Peyer's patch (tissue), 4 donors: Measurements from ENCODE around the gene FAM222A.

Experiments used
- POLR2A ChIP-seq, 2 donors: fragments of 450-650 bp; IDR thresholded peaks; one replicate each; pipeline ENCODE4 v1.5.1; 2017; ENCODE audit warnings: antibody characterized with exemption in 2 of 2, mild to moderate bottlenecking in 2 of 2, moderate library complexity in 2 of 2
- TF ChIP-seq, protein P1 (sequence below), 6 experiments: fragments of 450-650 bp in 4 of 6; fragments of 200-600 bp in 2 of 6; sonication (generic) in 1 of 6; IDR thresholded peaks; one replicate each; pipeline ENCODE4 v1.5.1; 2017 to 2019; ENCODE audit warnings: antibody characterized with exemption in 6 of 6, mild to moderate bottlenecking in 3 of 6, moderate library complexity in 1 of 6

- TF ChIP-seq, protein P1, sequence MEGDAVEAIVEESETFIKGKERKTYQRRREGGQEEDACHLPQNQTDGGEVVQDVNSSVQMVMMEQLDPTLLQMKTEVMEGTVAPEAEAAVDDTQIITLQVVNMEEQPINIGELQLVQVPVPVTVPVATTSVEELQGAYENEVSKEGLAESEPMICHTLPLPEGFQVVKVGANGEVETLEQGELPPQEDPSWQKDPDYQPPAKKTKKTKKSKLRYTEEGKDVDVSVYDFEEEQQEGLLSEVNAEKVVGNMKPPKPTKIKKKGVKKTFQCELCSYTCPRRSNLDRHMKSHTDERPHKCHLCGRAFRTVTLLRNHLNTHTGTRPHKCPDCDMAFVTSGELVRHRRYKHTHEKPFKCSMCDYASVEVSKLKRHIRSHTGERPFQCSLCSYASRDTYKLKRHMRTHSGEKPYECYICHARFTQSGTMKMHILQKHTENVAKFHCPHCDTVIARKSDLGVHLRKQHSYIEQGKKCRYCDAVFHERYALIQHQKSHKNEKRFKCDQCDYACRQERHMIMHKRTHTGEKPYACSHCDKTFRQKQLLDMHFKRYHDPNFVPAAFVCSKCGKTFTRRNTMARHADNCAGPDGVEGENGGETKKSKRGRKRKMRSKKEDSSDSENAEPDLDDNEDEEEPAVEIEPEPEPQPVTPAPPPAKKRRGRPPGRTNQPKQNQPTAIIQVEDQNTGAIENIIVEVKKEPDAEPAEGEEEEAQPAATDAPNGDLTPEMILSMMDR (IDR thresholded peaks at IDR 0.05), result peak in 3 of 6 experiments; percentile 37 to 59 (median 45)
- no peak for TF ChIP-seq POLR2A (IDR thresholded peaks at IDR 0.05)
These were observed 702 bp downstream of the FAM222A start for GRCh38 chr12:109714141-109714912.
